HEK293 (cell line): Measurements from ENCODE around the gene ASCC3.

ENCODE experiments used
- HOXA7 ChIP-seq: sonication (generic); formaldehyde crosslinking; IDR thresholded peaks from 2 replicates; pipeline ENCODE4 v1.8.1; 2022; ENCODE audit warnings: missing genetic modification reagents, borderline replicate concordance
- IKZF3 ChIP-seq: fragments of 450-650 bp; IDR thresholded peaks from 2 replicates; pipeline ENCODE4 v1.5.0; 2018; ENCODE audit warnings: missing biosample characterization, mild to moderate bottlenecking, missing genetic modification characterization, moderate library complexity
- KLF10 ChIP-seq: fragments of 450-650 bp; IDR thresholded peaks from 2 replicates; pipeline ENCODE4 v1.5.1; 2018; ENCODE audit warnings: missing biosample characterization, mild to moderate bottlenecking, missing genetic modification characterization
- SP2 ChIP-seq: fragments of 450-650 bp; formaldehyde crosslinking; IDR thresholded peaks from 2 replicates; pipeline ENCODE4 v1.5.1; 2016; ENCODE audit warnings: missing biosample characterization, missing genetic modification characterization
- ZBTB20 ChIP-seq: fragments of 450-650 bp; formaldehyde crosslinking; IDR thresholded peaks from 2 replicates; pipeline ENCODE4 v1.5.1; 2016; ENCODE audit warnings: missing biosample characterization, missing genetic modification characterization
- ZFP41 ChIP-seq: fragments of 450-650 bp; formaldehyde crosslinking; IDR thresholded peaks from 2 replicates; pipeline ENCODE4 v1.5.1; 2016; ENCODE audit warnings: missing biosample characterization, missing genetic modification characterization, borderline replicate concordance
- ZNF10 ChIP-seq: fragments of 450-650 bp; formaldehyde crosslinking; IDR thresholded peaks from 2 replicates; pipeline ENCODE4 v1.5.1; 2017; ENCODE audit warnings: missing biosample characterization, missing genetic modification characterization
- ZNF112 ChIP-seq: fragments of 450-650 bp; formaldehyde crosslinking; IDR thresholded peaks from 2 replicates; pipeline ENCODE4 v1.5.0; 2017; ENCODE audit warnings: missing biosample characterization, missing genetic modification characterization
- ZNF133 ChIP-seq: fragments of 450-650 bp; formaldehyde crosslinking; IDR thresholded peaks from 2 replicates; pipeline ENCODE4 v1.5.1; 2016; ENCODE audit warnings: missing biosample characterization, missing genetic modification characterization
- ZNF146 ChIP-seq: fragments of 450-650 bp; formaldehyde crosslinking; IDR thresholded peaks from 2 replicates; pipeline ENCODE4 v1.5.1; 2016; ENCODE audit warnings: missing biosample characterization, missing genetic modification characterization
- ZNF18 ChIP-seq: fragments of 450-650 bp; formaldehyde crosslinking; IDR thresholded peaks from 2 replicates; pipeline ENCODE4 v1.5.1; 2016; ENCODE audit warnings: missing biosample characterization, missing genetic modification characterization
- ZNF274 ChIP-seq, 2 experiments: fragments of 200-500 bp in 1 of 2; fragments of 450-650 bp in 1 of 2; sonication (Bioruptor generic) in 1 of 2; formaldehyde crosslinking in 1 of 2; IDR thresholded peaks; 2 replicates each; pipeline versions ENCODE4 v1.5.1 to v1.6.1; 2014 to 2016; ENCODE audit warnings: borderline replicate concordance in 1 of 2, inconsistent platforms in 1 of 2, low read length in 1 of 2, missing biosample characterization in 1 of 2, missing genetic modification characterization in 1 of 2
- ZNF324 ChIP-seq: fragments of 450-650 bp; formaldehyde crosslinking; IDR thresholded peaks from 2 replicates; pipeline ENCODE4 v1.5.1; 2016; ENCODE audit warnings: missing biosample characterization, missing genetic modification characterization
- ZNF354C ChIP-seq: fragments of 450-650 bp; formaldehyde crosslinking; IDR thresholded peaks from 2 replicates; pipeline ENCODE4 v1.5.1; 2016; ENCODE audit warnings: missing biosample characterization, missing genetic modification characterization, low read depth, borderline replicate concordance
- ZNF37A ChIP-seq: fragments of 450-650 bp; IDR thresholded peaks from 2 replicates; pipeline ENCODE4 v1.5.1; 2018; ENCODE audit warnings: missing biosample characterization, missing genetic modification characterization
- ZNF449 ChIP-seq: fragments of 450-650 bp; formaldehyde crosslinking; IDR thresholded peaks from 2 replicates; pipeline ENCODE4 v1.5.1; 2017; ENCODE audit warnings: missing biosample characterization, mild to moderate bottlenecking, missing genetic modification characterization, moderate library complexity
- ZNF501 ChIP-seq: fragments of 450-650 bp; formaldehyde crosslinking; IDR thresholded peaks from 2 replicates; pipeline ENCODE4 v1.5.1; 2016; ENCODE audit warnings: missing biosample characterization, missing genetic modification characterization
- ZNF555 ChIP-seq: fragments of 450-650 bp; formaldehyde crosslinking; conservative IDR thresholded peaks from 2 replicates; pipeline ENCODE4 v1.5.1; 2017; ENCODE audit warnings: missing biosample characterization, mild to moderate bottlenecking, missing genetic modification characterization, inconsistent platforms
- ZNF558 ChIP-seq: fragments of 450-650 bp; formaldehyde crosslinking; IDR thresholded peaks from 2 replicates; pipeline ENCODE4 v1.5.1; 2016; ENCODE audit warnings: missing biosample characterization, missing genetic modification characterization
- ZNF623 ChIP-seq: fragments of 450-650 bp; formaldehyde crosslinking; IDR thresholded peaks from 2 replicates; pipeline ENCODE4 v1.5.1; 2016; ENCODE audit warnings: missing biosample characterization, missing genetic modification characterization
- ZNF692 ChIP-seq: fragments of 450-650 bp; formaldehyde crosslinking; IDR thresholded peaks from 2 replicates; pipeline ENCODE4 v1.5.1; 2016; ENCODE audit warnings: missing biosample characterization, missing genetic modification characterization
- ZNF777 ChIP-seq: fragments of 450-650 bp; formaldehyde crosslinking; IDR thresholded peaks from 2 replicates; pipeline ENCODE4 v1.5.1; 2017; ENCODE audit warnings: missing biosample characterization, missing genetic modification characterization, borderline replicate concordance
- ZNF843 ChIP-seq: fragments of 450-650 bp; formaldehyde crosslinking; IDR thresholded peaks from 2 replicates; pipeline ENCODE4 v1.5.1; 2016; ENCODE audit warnings: missing biosample characterization, missing genetic modification characterization
- TF ChIP-seq, protein P1 (sequence below): fragments of 450-650 bp; formaldehyde crosslinking; IDR thresholded peaks from 2 replicates; pipeline ENCODE4 v1.5.1; 2017; ENCODE audit warnings: missing biosample characterization, missing genetic modification characterization
- TF ChIP-seq, protein P2 (sequence below): fragments of 450-650 bp; formaldehyde crosslinking; IDR thresholded peaks from 2 replicates; pipeline ENCODE4 v1.5.1; 2016; ENCODE audit warnings: missing biosample characterization, missing genetic modification characterization, low read depth
- TF ChIP-seq, protein P3 (sequence below): fragments of 450-650 bp; formaldehyde crosslinking; conservative IDR thresholded peaks from 2 replicates; pipeline ENCODE4 v1.5.1; 2016; ENCODE audit warnings: low read depth, missing biosample characterization, missing genetic modification characterization

The ASCC3 gene

DNA sequence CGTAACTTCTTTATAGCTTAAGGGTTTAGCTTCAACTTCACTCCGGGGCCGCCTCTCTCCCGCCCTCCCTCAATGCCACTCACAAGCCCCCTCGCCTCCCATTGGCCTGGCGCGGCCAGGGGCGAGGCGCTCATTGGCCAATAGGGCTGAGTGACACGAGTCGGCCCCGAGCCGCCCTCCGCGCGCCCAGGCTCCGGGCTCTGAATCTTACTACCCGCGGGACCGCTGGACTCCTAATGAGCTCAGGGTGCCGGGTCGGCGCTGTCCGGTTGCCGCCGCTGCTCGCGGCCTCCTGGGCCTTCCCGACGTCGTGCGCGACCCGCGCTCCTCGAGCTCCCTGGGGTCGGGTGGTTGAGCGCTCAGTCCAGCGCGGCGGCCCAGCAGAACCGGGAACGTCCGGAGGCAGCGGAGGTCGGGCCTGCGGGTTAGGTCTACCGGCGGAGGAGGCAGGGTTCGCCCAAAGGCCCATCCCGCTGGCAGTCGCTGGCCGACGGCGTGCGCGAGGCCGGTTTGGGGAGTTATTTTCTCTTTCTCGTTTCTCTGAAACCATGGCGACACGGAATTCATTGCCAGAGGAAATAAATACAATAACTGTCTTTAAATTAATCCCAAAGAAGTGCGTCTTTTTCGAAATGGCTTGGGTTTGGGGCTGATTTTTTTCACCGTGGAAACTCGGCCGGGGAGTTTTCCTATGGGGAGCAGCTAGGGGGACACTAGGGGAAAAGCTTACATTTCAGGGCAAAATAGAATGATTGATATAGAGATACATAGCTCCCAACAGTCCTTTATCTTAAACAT, 416.0 kb downstream of the ASCC3 start, which contains the start of gene SIM1 (continued):
- TF ChIP-seq ZNF274 (IDR thresholded peaks at IDR 0.05; ENCODE audit: low read length) (no peak), ZNF274 (tag by site-specific recombination; IDR thresholded peaks at IDR 0.05; ENCODE audit: borderline replicate concordance) (no peak), ZNF112 (tag by site-specific recombination) (no peak), ZNF555 (tag by site-specific recombination) (no peak), ZFP41 (tag by site-specific recombination) (no peak), ZNF558 (no peak), ZNF37A (no peak), ZNF146 (no peak), ZNF324 (tag by site-specific recombination) (no peak), ZNF501 (tag by site-specific recombination) (peak; percentile 85), KLF10 (tag by site-specific recombination) (peak; percentile 70), ZNF133 (tag by site-specific recombination) (no peak), ZNF354C (tag by site-specific recombination) (no peak), ZNF623 (no peak), SP2 (tag by site-specific recombination) (peak; percentile 96), ZNF843 (tag by site-specific recombination) (no peak), ZNF449 (tag by site-specific recombination) (no peak), ZNF10 (tag by site-specific recombination) (no peak), ZBTB20 (tag by site-specific recombination) (peak; percentile 94), ZNF692 (no peak), HOXA7 (CRISPR knock-in tag) (no peak), ZNF18 (tag by site-specific recombination) (no peak), ZNF777 (tag by site-specific recombination) (peak; percentile 89), IKZF3 (no peak)
- TF ChIP-seq, protein P1, sequence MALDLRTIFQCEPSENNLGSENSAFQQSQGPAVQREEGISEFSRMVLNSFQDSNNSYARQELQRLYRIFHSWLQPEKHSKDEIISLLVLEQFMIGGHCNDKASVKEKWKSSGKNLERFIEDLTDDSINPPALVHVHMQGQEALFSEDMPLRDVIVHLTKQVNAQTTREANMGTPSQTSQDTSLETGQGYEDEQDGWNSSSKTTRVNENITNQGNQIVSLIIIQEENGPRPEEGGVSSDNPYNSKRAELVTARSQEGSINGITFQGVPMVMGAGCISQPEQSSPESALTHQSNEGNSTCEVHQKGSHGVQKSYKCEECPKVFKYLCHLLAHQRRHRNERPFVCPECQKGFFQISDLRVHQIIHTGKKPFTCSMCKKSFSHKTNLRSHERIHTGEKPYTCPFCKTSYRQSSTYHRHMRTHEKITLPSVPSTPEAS: no peak
- TF ChIP-seq, protein P2, sequence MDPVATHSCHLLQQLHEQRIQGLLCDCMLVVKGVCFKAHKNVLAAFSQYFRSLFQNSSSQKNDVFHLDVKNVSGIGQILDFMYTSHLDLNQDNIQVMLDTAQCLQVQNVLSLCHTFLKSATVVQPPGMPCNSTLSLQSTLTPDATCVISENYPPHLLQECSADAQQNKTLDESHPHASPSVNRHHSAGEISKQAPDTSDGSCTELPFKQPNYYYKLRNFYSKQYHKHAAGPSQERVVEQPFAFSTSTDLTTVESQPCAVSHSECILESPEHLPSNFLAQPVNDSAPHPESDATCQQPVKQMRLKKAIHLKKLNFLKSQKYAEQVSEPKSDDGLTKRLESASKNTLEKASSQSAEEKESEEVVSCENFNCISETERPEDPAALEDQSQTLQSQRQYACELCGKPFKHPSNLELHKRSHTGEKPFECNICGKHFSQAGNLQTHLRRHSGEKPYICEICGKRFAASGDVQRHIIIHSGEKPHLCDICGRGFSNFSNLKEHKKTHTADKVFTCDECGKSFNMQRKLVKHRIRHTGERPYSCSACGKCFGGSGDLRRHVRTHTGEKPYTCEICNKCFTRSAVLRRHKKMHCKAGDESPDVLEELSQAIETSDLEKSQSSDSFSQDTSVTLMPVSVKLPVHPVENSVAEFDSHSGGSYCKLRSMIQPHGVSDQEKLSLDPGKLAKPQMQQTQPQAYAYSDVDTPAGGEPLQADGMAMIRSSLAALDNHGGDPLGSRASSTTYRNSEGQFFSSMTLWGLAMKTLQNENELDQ (tag by site-specific recombination): no peak
- TF ChIP-seq, protein P3, sequence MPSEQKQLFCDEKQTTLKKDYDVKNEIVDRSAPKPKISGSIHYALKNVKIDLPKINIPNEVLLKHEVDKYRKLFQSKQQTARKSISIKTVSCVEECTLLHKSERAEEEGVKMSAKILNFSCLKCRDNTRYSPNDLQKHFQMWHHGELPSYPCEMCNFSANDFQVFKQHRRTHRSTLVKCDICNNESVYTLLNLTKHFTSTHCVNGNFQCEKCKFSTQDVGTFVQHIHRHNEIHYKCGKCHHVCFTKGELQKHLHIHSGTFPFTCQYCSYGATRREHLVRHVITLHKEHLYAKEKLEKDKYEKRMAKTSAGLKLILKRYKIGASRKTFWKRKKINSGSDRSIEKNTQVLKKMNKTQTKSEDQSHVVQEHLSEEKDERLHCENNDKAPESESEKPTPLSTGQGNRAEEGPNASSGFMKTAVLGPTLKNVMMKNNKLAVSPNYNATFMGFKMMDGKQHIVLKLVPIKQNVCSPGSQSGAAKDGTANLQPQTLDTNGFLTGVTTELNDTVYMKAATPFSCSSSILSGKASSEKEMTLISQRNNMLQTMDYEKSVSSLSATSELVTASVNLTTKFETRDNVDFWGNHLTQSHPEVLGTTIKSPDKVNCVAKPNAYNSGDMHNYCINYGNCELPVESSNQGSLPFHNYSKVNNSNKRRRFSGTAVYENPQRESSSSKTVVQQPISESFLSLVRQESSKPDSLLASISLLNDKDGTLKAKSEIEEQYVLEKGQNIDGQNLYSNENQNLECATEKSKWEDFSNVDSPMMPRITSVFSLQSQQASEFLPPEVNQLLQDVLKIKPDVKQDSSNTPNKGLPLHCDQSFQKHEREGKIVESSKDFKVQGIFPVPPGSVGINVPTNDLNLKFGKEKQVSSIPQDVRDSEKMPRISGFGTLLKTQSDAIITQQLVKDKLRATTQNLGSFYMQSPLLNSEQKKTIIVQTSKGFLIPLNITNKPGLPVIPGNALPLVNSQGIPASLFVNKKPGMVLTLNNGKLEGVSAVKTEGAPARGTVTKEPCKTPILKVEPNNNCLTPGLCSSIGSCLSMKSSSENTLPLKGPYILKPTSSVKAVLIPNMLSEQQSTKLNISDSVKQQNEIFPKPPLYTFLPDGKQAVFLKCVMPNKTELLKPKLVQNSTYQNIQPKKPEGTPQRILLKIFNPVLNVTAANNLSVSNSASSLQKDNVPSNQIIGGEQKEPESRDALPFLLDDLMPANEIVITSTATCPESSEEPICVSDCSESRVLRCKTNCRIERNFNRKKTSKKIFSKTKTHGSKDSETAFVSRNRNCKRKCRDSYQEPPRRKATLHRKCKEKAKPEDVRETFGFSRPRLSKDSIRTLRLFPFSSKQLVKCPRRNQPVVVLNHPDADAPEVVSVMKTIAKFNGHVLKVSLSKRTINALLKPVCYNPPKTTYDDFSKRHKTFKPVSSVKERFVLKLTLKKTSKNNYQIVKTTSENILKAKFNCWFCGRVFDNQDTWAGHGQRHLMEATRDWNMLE (tag by site-specific recombination): no peak
